ENCODE measurements around the gene SMU1.

DNA sequence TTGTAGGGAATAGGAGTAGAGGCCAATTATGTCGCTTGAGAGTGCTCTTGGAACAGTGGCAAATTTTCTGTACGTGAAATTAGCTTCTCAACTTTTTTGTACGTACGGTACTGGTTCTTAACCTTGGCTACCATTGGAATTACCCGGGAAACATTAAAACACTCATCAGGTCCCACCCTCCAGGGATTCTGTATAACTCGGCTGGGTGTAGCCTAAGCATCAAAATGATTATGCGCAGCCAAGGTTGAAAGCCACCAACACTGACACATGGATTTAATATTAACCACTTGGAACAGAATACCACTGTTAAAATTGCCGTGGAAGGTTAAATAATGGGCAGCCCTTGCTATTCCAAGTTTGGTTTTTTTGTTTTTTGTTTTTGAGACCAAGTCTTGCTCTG is 34.0 kb downstream of the SMU1 start:
- TF ChIP-seq POLR2AphosphoS2 (IDR thresholded peaks at IDR 0.05; ENCODE audit: low read depth, low read length) (no peak), ZNF543 (CRISPR knock-in tag; IDR thresholded peaks at IDR 0.05) (no peak), EZH2 (conservative IDR thresholded peaks at IDR 0.05; ENCODE audit: low read depth, low read length) (no peak), SAP130 (CRISPR knock-in tag; IDR thresholded peaks at IDR 0.05; ENCODE audit: low read depth) (no peak), NONO (IDR thresholded peaks at IDR 0.05) (no peak), NONO (CRISPR knock-in tag; conservative IDR thresholded peaks at IDR 0.05) (no peak)
- TF ChIP-seq, protein P1, sequence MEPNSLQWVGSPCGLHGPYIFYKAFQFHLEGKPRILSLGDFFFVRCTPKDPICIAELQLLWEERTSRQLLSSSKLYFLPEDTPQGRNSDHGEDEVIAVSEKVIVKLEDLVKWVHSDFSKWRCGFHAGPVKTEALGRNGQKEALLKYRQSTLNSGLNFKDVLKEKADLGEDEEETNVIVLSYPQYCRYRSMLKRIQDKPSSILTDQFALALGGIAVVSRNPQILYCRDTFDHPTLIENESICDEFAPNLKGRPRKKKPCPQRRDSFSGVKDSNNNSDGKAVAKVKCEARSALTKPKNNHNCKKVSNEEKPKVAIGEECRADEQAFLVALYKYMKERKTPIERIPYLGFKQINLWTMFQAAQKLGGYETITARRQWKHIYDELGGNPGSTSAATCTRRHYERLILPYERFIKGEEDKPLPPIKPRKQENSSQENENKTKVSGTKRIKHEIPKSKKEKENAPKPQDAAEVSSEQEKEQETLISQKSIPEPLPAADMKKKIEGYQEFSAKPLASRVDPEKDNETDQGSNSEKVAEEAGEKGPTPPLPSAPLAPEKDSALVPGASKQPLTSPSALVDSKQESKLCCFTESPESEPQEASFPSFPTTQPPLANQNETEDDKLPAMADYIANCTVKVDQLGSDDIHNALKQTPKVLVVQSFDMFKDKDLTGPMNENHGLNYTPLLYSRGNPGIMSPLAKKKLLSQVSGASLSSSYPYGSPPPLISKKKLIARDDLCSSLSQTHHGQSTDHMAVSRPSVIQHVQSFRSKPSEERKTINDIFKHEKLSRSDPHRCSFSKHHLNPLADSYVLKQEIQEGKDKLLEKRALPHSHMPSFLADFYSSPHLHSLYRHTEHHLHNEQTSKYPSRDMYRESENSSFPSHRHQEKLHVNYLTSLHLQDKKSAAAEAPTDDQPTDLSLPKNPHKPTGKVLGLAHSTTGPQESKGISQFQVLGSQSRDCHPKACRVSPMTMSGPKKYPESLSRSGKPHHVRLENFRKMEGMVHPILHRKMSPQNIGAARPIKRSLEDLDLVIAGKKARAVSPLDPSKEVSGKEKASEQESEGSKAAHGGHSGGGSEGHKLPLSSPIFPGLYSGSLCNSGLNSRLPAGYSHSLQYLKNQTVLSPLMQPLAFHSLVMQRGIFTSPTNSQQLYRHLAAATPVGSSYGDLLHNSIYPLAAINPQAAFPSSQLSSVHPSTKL (CRISPR knock-in tag; IDR thresholded peaks at IDR 0.05) = no peak
